ENCODE data around the gene EPB41L2. TPM values are rescaled to one million over a fixed set of nuclear protein-coding genes. Genes with fewer than 3 reads are reported as not detected.

EPB41L2 gene
- total RNA-seq, 6 experiments from 2014 or later: 15.3 to 38.5 (median 24.6) TPM

- DNase-seq (no peak), ATAC-seq (no peak)
- WGBS (ENCODE audit: insufficient coverage, low coverage, low lambda C conversion rate, missing lambda C conversion rate): 80% methylated on average over 2 of the region's 2 CpGs
These were observed 107.3 kb downstream of the EPB41L2 start for GRCh38 chr6:130955755-130956154.

GRCh38 chr6:130949553-130949952 lies 113.5 kb downstream of the EPB41L2 start:
- no peaks in the 10 kb centered on the region for H3K36me3 ChIP-seq
- H3K4me3 ChIP-seq: no peak overlapping the region
- ATAC-seq (no peak), DNase-seq (no peak)
- intact Hi-C loops (cut with DNase I): no loop called here
- H3K27me3 ChIP-seq: no peaks in the 10 kb centered on the region
- no peaks in the 10 kb centered on the region for H3K9me3 ChIP-seq
- TF ChIP-seq POLR2A (IDR thresholded peaks at IDR 0.05) (no peak), CTCF (IDR thresholded peaks at IDR 0.05) (no peak)
- no peaks in the 10 kb centered on the region for H3K4me1 ChIP-seq
- no peak overlapping the region for H3K27ac ChIP-seq
- 100% methylated on average over 1 of the region's 1 CpG for WGBS (ENCODE audit: insufficient coverage, low coverage, low lambda C conversion rate, missing lambda C conversion rate)

More at GRCh38 chr6:130955755-130956154, 107.3 kb downstream of the EPB41L2 start:
- Histone ChIP-seq H3K27ac (no peak overlapping the region), H3K27me3 (no peaks in the 10 kb centered on the region), H3K4me3 (no peak overlapping the region), H3K9me3 (no peaks in the 10 kb centered on the region), H3K4me1 (no peaks in the 10 kb centered on the region), H3K36me3 (no peaks in the 10 kb centered on the region)
- intact Hi-C loops (cut with DNase I): no loop called here
- TF ChIP-seq CTCF (IDR thresholded peaks at IDR 0.05) (no peak), POLR2A (IDR thresholded peaks at IDR 0.05) (no peak)

- 23% methylated on average over 4 of the region's 4 CpGs for WGBS (ENCODE audit: insufficient coverage, low coverage, low lambda C conversion rate, missing lambda C conversion rate)
- ATAC-seq: peak in 2 of 4 donors; percentile 69 to 80
These were observed 115.6 kb downstream of the EPB41L2 start for GRCh38 chr6:130947464-130947863.

GRCh38 chr6:130946076-130946475 lies 117.0 kb downstream of the EPB41L2 start:
- ATAC-seq (no peak), DNase-seq (no peak)
- TF ChIP-seq POLR2A (IDR thresholded peaks at IDR 0.05): no peak
- TF ChIP-seq CTCF (IDR thresholded peaks at IDR 0.05): no peak
- intact Hi-C loops (cut with DNase I): no loop called here
- WGBS (ENCODE audit: insufficient coverage, low coverage, low lambda C conversion rate, missing lambda C conversion rate): 56% methylated on average over 2 of the region's 2 CpGs
- Histone ChIP-seq H3K4me1 (no peaks in the 10 kb centered on the region), H3K27me3 (no peaks in the 10 kb centered on the region), H3K36me3 (no peaks in the 10 kb centered on the region), H3K9me3 (no peaks in the 10 kb centered on the region), H3K27ac (no peak overlapping the region), H3K4me3 (no peak overlapping the region)

More at GRCh38 chr6:130947464-130947863, 115.6 kb downstream of the EPB41L2 start:
- intact Hi-C loops (cut with DNase I): no loop called here
- no peak overlapping the region for H3K4me3 ChIP-seq
- no peak for DNase-seq
- no peaks in the 10 kb centered on the region for H3K4me1 ChIP-seq
- no peak for TF ChIP-seq POLR2A (IDR thresholded peaks at IDR 0.05)
- TF ChIP-seq CTCF (IDR thresholded peaks at IDR 0.05): no peak
- no peak overlapping the region for H3K27ac ChIP-seq
- H3K9me3 ChIP-seq: no peaks in the 10 kb centered on the region
- H3K27me3 ChIP-seq: no peaks in the 10 kb centered on the region
- no peaks in the 10 kb centered on the region for H3K36me3 ChIP-seq

GRCh38 chr6:130945401-130945919 lies 117.6 kb downstream of the EPB41L2 start:
- WGBS (ENCODE audit: insufficient coverage, low coverage, low lambda C conversion rate, missing lambda C conversion rate): 48% methylated on average over 4 of the region's 4 CpGs
- ATAC-seq: no peak

More at GRCh38 chr6:130945401-130945919, 117.6 kb downstream of the EPB41L2 start:
- intact Hi-C loops (cut with DNase I): no loop called here
- Histone ChIP-seq H3K36me3 (no peaks in the 10 kb centered on the region), H3K4me3 (no peak overlapping the region), H3K27me3 (no peaks in the 10 kb centered on the region), H3K4me1 (no peaks in the 10 kb centered on the region), H3K9me3 (no peaks in the 10 kb centered on the region), H3K27ac (peak overlapping the region in 1 of 3 donors; percentile 6)
- no peak for TF ChIP-seq POLR2A (IDR thresholded peaks at IDR 0.05)
- DNase-seq: no peak
